Stimulated activated CD4-positive, alpha-beta T cell treated with anti-CD3 and anti-CD28 coated beads, Interleukin-15, amount 100 ng/mL, for 1 hour (primary cell): Measurements from ENCODE around the gene YTHDC1.
"Not testable (repeated sequence)": the region's sequence is repeated elsewhere in the genome, so short reads cannot be mapped to it uniquely, and the experiment has no call there.

Source experiments
- DNase-seq, 2 donors: peaks; one replicate each; pipeline ENCODE4 v3.0.0-alpha.2; 2020; ENCODE audit warnings: low read depth in 1 of 2, low spot score in 1 of 2

YTHDC1 gene

DNA sequence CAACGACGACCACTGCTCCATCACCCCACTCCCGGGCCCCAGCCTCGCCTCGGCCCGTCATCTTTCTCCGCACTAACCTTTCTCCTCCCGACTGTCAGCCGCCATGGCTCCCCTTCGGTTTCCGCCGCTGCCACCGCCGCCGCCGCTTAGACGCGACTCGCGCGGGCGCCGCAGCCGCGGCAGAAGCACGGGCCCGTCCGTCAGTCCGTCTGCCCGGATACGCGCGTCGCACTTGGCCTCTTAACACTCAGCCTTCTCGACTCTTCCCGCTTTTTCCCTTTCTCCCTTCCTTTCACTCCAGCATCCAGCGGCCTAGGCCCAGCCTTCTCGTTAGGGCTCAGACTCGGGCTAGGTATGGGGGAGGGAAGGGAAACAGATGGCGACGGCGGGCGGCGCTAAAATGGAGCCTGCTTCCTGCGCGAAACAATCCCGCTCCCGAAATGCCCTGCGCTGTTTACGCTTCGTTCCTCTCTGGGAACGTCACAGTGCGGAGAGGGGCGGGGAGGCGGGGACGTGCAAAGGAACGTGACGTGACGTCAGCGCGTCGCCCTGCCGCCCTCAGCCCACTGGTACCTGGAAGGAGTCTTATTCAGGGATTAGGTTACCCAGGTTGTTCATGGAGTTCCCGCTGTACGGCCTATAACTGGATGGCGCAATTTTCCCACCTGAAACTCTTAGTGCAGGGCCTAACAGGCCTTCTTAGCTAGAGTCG is at the start of gene YTHDC1:
TSS of gene YTHDC1 (minus strand) at position 442 of the 712 bp plus-strand sequence. CDS start at position 105, 337 bp downstream.
- peak; percentile 84 to 92 for DNase-seq

DNA sequence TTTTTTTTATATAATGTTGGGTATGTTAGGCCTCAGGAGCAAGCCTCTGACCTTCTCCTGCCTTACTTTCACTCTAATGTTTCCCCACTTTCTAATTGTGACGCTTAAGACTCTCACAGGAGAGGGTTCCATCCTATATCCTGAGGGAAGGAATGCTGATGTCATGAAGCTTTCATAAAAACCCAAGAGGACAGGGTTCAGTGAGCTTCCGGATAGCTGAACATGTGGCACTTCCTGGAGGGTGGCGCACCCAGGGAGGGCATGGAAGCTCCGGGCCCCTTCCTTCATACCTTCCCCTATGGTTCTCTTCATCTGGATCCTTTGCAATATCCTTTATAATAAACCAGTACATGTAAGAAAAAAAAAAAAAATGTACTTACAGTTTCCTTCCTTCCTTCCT is 49.4 kb upstream of the YTHDC1 start:
- no peak for DNase-seq

DNA sequence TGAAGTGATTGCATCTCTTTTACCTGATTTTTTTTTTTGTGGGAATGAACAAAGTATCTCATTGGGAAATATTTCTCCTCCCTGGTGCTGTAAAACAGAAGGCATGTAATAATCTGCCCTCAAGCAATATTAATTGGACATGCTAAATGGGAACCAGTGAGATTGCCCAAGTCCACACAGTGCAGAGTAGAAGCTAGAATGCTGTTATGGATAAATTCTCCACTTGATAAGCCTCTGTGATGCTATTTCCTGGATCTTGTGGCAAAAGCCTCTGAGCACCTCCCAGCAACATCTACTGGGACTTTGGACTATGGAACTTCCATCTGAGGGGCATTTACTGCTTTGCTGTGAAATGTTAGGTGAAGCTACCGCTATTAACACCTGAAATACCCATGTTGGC is 46.9 kb upstream of the YTHDC1 start:
- no peak for DNase-seq

DNA sequence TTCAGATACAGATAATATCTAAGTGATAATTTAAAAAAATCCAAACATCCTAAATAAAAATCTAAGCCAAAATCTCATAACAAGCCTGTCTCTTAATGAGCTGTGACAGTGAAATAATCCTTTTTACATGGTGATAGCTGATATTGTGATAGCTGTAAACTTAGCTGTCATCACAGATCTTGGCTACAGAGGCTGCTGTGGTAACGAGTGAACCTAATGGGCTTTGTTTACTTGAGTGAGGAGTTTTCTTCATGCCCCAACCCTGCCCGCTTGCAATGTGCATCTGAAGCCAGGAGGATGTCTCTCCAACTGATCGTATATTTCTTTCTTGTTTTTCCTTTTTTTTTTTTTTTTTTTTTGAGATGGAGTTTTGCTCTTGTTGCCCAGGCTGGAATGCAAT is 41.5 kb upstream of the YTHDC1 start:
- no peak for DNase-seq

DNA sequence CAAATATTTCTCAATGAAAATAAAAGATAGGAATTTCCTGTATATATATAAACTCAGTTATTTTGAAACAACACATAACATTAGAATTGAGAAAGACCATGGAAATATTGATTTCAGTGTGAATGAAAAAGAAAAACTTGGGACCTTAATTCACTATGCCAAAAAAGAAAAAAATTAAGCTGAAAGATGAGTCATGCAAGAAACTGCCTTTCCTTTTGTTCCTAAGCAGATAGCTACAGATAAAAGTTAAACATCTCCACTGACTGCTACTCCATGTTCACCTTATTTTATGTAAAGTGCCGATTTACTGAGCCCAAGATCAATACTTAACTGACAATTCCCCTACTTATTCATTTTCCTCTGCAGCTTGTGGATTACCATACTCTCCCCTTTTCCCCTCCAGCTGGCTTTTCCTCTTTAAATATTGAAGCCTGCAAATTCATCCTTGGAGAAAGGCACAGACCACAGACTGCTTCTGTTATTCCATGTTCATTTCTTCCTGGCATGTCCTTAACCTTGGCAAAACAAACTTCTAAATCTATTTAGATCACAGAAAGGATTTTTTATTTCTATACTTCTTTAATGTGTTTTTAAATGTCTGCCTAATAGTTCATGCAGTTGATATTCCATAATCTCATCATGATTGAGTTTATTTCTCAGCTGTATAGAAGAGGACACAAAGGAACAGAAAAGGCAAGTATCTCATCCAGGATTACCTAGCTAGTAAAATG is 40.5 kb upstream of the YTHDC1 start:
- DNase-seq, result no peak

DNA sequence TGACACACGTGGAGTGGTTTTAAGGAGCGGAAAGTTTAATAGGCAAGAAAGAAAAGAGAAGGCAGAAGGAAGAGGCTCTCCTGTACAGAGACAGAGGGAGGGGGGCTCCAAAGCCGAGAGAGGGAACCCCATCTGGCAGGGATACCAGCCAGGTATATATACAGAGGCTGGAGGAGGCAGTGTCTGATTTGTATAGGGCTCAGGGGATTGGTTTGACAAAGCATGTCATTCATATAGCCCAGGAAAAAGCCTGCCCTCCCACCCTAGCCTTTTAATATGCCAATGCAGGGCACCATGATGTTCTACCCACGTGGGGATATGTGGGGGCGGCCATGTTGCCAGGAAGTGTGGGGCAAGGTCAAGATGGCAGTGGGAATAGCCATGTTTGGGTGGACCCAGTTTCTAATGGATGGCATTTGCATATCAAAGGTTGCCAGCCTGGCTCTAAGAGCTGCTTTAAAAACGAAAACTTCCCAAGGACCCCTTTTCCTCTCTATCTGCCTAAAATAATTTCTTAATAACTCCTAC is 39.6 kb upstream of the YTHDC1 start:
- not testable (repeated sequence) for DNase-seq

DNA sequence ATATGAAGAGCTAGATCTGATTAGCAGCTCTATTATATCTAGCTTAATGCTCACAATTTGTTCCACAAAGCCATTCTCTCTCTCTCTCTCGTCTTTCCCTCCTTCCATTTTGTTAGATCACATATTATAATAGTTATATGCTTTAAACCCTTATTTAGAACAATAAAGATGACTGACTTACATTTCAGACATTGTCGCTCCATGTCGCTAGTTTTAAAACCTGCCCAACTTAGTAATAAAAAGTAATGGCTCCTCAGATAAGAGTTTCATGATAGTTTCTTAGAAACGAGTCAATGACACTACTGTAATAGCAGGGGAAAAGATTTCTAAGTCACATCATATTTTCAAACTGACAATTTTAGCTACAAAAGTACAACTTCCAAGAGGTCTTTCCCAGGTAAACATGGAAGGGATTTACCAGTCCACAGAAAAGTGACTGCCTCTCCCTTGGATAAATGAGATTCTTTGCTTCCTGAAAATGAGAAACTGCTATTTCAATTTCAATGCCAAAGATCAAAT is 38.5 kb upstream of the YTHDC1 start:
- no peak for DNase-seq

DNA sequence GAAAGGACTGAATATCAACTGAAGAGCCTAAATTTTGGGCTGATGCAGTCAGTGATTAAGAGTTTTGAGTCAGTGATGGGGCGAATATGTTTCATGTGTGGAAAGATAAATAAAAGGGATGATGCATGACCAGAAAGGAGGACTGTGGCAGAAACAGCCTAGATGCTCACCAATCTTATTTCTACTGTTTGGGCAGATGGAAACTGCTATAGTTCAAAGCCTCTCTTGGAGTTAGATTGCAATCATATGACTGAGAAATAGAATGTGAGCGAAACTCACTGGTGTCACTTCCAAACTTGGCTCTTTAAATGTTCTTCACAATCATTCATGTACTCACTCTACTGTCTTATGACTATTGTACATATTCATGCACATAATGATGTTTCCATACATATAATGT is 35.4 kb upstream of the YTHDC1 start:
- DNase-seq, result no peak

DNA sequence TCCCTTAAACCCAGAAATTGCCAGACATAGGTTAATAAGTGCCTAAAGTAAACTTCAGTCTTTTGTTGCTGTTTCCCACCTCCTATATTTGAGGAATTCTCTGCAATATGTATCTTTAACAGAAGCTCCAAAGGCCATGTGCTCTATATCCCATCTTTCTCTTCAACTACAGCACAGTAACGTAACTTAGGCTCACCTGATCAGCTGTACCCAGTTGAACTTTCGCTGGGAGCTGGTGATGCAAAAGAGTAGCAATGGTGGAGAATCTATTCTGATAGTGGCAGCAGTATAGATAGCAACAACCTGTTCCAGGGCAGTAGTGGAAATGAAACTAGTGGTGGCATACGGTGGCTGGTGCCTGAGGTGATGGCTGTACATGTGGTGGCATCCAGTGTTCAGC is 33.2 kb upstream of the YTHDC1 start:
- DNase-seq, result no peak

DNA sequence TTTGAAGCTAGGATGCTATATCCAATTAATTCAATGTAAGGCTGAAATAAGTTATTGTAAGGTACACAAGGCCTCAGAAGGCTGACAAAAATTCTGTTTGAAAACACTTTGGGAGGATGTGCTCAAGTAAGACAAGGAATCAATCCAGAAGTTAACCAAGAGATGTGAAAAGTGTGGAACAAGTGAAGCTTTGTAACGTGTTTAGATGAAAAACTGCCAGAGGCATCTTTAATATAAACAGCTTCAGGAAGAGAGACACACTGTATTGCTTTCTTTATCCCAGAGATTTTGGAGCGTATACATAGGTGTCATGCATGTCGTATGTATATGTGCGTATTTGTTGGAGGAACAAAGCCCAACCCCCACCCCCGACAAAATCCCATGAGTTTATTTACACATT is 28.3 kb upstream of the YTHDC1 start:
- no peak for DNase-seq

DNA sequence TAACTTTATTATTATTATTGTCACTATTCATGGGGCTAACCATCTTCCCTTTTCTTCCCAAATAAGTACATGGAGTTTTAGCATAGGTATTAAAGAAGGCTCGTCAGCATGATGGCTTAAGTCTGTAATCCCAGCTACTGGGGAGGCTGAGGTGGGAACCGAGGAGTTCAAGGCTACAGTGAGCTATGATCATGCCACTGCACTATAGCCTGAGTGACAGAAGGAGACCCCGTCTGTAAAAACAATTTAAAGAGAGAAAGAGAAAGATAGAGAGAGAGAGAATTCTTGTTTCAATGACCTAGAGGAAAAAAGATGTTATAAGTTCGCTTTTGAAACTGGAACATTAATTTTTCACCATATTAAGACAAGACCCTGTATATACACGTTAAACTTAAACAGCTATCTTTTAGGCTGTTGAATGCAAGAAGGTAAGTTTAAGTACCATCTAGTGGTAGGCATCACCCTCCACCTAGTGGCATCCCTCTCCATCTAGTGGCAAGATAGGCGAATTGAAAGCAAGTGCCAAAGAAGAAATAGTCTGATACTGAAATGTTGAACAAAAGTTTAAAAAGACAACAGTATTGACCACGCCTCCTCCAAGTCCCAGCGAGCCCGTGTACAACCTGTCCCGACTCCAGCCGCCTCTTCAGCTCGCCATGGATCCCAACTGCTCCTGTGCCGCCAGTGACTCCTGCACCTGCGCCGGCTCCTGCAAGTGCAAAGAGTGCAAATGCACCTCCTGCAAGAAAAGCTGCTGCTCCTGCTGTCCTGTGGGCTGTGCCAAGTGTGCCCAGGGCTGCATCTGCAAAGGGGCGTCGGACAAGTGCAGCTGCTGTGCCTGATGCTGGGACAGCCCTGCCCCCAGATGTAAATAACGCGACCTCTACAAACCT is 26.0 kb upstream of the YTHDC1 start:
- peak in 1 of 2 donors; percentile 6 for DNase-seq

DNA sequence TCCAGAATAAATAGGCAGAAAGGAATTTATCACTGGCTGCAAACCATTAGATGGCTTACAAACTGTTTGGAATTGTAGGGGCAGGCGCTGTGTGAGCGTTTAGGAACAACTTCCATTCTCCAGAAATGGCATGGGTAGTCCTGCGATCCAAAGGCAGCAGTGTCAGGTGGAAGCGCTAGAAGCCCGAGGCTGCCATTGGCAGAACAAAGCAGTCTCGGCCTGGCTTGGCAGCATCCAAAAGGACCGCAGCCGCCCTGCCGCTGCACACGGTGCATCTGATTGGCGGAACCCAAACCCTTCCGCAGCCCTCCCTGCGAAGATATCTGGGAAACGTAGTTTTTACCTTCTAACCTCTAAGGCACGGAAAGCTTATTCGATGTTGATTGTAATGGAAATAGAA is 23.6 kb upstream of the YTHDC1 start:
- peak; percentile 18 to 40 for DNase-seq

DNA sequence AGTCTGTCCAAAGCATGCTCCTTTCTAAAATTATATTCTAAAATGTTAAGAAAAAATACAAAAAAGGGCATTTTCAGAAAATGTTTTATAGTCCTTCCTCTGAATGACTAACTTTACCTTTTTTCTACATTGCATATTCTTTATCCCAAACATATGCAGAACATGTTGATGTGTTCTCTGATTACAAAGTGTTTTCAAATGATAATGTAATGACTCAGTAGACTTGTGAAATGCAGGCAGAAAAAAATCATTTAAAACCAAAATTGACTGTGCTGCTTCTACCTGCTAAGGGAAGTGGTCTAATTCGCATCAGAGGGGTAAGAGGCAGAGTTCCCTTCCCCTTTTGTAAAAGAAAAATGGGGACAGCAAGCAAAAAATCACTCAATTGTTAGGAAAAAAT is 22.7 kb upstream of the YTHDC1 start:
- no peak for DNase-seq

DNA sequence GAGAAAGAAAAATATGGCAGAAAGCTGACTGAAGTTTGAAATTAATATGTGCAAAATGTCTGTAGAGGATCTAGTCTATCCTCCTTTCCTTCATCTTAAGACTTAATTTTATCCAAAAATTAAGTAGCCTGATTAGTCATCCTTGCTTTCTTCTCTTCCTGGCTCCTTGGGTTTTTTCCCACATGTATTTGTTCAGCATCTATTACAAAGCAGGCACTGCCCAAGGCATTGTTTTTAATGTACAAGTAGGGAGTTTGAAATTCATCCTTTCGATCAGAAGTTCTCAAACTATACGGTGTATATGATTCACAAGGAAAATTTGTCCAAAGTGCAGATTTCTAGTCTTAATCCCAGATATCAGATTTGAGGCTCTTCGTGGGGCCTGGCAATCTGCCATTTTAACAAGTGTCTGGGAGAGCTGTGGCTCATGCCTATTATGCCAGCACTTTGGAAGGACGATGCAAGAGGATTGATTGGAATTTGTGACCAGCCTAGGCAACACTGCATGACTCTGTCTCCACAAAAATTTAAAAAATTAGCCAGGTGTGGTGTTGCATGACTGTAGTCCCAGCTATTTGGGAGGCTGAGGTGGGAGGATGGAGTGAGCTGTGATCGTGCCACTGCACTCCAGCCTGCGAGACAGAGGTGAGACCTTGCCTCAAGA is 19.4 kb upstream of the YTHDC1 start:
- no peak for DNase-seq

DNA sequence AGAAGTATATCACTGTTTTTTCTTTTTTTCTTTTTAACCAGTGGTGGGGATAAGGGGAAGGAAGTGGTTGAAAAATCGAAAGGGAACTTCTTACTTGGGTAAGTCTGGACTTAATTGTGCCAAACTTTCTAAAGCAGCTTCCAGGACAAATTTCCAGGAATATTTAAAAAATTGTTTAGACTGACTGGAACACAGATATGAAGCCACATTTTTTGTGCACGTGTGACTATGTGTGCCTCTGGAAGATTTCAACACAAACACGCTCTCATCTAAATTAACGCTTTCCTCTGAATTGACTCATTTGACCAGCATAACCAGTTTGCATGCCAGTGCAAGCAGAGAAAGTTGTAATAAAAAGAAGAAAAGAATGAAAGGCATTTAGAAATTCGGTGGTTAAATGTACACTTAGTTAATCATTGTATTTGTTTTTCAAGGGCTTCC is 18.8 kb upstream of the YTHDC1 start:
- no peak for DNase-seq

DNA sequence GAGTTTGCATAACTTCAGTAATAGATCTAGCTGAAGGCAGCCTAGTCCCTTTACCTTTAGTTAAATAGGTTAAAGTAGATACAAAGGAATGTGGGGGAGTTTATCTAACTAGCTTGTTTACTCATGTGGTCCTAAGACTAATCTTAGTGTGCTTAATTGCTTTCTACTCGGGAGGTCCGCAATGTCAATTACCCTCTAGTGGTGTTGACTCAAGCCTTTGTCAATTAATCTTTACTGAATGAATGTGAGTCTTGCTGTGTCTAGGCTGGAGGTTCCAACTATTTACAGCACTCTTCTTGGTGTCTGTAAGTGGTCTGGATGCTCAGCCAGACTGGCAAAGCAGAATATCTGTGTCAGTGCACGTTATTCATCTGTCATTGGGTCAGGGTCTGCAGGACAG is 17.9 kb upstream of the YTHDC1 start:
- DNase-seq, result no peak

DNA sequence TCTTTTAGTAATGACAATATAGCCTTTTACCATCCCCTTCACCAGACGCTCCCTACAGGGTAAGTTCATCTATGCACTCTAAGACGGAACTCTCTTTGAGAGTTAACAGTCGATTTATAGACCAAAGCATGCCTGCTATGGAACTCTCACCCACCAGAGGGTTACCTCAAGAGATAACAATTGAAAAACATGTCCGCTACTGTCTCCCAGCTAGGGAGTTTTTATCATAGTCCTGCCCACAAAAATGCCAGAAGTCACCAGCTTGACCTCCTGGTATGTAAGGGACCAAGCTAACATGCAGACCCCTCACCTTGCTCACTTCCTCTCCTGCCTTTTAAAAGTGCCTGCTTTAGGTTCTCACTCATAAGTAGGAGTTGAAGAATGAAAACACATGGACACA is 16.7 kb upstream of the YTHDC1 start:
- DNase-seq, result no peak

DNA sequence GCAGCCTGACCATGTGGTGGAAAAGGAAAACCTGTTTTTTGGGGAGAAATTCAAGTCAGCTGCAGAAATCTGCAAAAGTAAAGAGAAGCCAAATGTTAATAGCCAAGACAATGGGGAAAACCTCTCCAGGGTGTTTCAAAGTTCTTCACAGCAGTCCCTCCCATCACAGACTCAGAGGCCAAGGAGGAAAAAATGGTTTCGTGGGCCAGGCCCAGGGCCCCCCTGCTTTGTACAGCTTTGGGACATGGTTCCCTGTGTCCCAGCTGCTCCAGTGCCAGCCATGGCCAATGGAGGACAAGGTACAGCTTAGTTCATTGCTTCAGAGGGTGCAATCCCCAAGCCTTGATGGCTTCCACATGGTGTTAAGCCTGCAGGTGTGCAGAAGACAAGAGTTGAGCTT is 15.2 kb upstream of the YTHDC1 start:
- no peak for DNase-seq

DNA sequence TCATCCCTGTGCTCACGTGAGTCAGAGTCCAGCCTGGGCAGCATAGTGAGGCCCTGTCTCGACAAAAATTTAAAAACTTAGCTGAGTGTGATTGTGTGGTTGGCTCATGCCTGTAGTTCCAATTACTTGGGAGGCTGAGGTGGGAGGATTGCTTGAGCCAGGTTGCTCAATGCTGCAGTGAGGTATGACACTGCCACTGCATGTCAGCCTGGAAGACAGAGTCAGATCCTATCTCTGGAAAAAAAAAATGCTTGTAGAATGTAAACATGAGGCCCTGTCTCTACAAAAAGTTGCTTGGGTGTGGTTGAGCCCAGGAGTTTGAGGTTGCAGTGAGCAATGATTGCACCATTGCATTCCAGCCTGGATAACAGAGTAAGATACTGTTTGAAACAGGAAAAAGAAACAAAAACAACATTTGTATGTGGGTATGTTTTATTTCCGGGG is 11.3 kb upstream of the YTHDC1 start:
- no peak for DNase-seq

DNA sequence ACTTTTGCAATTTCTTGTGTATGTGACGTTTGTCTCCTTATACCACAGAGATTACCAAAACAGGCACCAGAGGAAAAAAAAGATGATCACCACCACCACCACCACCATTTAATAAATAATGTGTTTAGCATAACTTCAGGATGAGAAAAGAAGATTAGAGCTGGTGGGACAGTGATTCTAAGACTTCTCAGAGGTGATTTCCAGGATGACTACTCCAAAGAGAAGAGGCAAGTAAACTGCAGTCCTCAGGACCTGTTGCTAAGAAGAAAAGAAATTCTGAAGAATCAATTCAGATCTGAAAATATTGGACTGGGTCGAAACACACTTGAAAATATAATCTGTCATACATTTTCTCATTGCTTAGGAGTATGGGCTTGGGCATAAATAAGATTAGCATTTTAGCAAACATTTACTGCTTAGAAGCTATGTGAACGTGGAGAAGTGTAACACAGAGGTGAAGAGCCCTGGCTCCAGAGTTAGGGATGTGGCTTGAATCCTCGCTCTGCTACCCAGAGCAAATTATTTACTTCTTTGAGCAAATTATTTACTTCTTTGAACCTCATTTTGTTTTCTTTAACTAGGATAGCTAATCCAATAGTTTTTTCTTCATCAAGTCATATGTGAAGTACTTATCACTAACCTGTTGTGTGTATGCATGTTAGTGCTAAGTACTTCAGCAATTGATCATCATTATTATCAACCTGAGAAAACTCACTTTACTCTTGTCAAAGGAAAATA is 10.5 kb upstream of the YTHDC1 start:
- no peak for DNase-seq
